OCI-LY7 (cell line): ENCODE data around the gene JAKMIP2. TPM values are rescaled to one million over a fixed set of nuclear protein-coding genes. Genes with fewer than 3 reads are reported as not detected.
A peak's percentile ranks its signal among the peaks of the same experiment; 100 is the strongest.

ENCODE experiments used
- BruUV-seq: library from RNA; stranded (reverse); fragments of 400-500 nt; replicated peaks from 2 replicates; lab custom pipeline; 2021; lab: Mats Ljungman, UMichigan
- CTCF ChIA-PET: fragments of 300-600 bp; sonication (Branson Sonifier 250); formaldehyde crosslinking; loops from one replicate; lab custom pipeline; 2022; ENCODE audit warnings: antibody characterized with exemption; ENCODE audit not compliant: unreplicated experiment; lab: Charles Lee
- POLR2A ChIA-PET: fragments of 300-600 bp; sonication (Branson Sonifier 250); formaldehyde crosslinking; loops from one replicate; lab custom pipeline; 2022; ENCODE audit warnings: antibody characterized with exemption; lab: Charles Lee
- DNase-seq: peaks from one replicate; pipeline ENCODE4 v3.0.0-alpha.2; 2015; ENCODE audit warnings: low spot score
- H2AFZ ChIP-seq: fragments of 200-600 bp; sonication (generic), shearing (Covaris generic); 2 replicates; pipeline ENCODE4 v1.6.1; 2014; ENCODE audit warnings: mild to moderate bottlenecking, antibody characterized with exemption, low read length, moderate library complexity
- H3K27ac ChIP-seq: fragments of 200-600 bp; sonication (generic); 2 replicates; pipeline ENCODE4 v1.5.1; 2014; ENCODE audit warnings: mixed run types, low read depth, mild to moderate bottlenecking, moderate library complexity, low read length, inconsistent platforms; ENCODE audit not compliant: poor library complexity, severe bottlenecking
- H3K36me3 ChIP-seq: fragments of 200-600 bp; sonication (generic); 2 replicates; pipeline ENCODE4 v1.6.1; 2014; ENCODE audit warnings: mild to moderate bottlenecking, antibody characterized with exemption, low read length, moderate library complexity, mixed read lengths; ENCODE audit not compliant: insufficient read depth
- H3K4me1 ChIP-seq: fragments of 200-600 bp; sonication (generic); 2 replicates; pipeline ENCODE4 v1.5.1; 2014; ENCODE audit warnings: mild to moderate bottlenecking, low read length; ENCODE audit not compliant: insufficient read depth, poor library complexity, severe bottlenecking
- H3K4me2 ChIP-seq: fragments of 200-600 bp; sonication (generic); 2 replicates; pipeline ENCODE4 v1.6.1; 2014; ENCODE audit warnings: mild to moderate bottlenecking, low read length
- H3K4me3 ChIP-seq: fragments of 200-600 bp; sonication (generic); 2 replicates; pipeline ENCODE4 v1.5.1; 2014; ENCODE audit warnings: mild to moderate bottlenecking, low read depth, low read length; ENCODE audit not compliant: poor library complexity, severe bottlenecking
- H3K79me2 ChIP-seq: fragments of 200-600 bp; sonication (generic); 2 replicates; pipeline ENCODE4 v1.6.1; 2016; ENCODE audit warnings: low read depth, mild to moderate bottlenecking, low read length, moderate library complexity, mixed read lengths; ENCODE audit not compliant: insufficient read depth
- H3K9me2 ChIP-seq: fragments of 200-600 bp; sonication (generic); 2 replicates; pipeline ENCODE4 v1.6.1; 2016; ENCODE audit warnings: mild to moderate bottlenecking, low read length, mixed read lengths; ENCODE audit not compliant: insufficient read depth
- H3K9me3 ChIP-seq: fragments of 200-600 bp; sonication (generic); 2 replicates; pipeline ENCODE4 v1.6.1; 2014; ENCODE audit warnings: mild to moderate bottlenecking, mixed run types, low read length, mixed read lengths
- H4K20me1 ChIP-seq: fragments of 200-600 bp; sonication (generic); 2 replicates; pipeline ENCODE4 v1.6.1; 2014; ENCODE audit warnings: mild to moderate bottlenecking, antibody characterized with exemption, low read length, moderate library complexity, mixed read lengths; ENCODE audit not compliant: insufficient read depth
- EZH2phosphoT487 ChIP-seq: fragments of 200-600 bp; sonication (generic); IDR thresholded peaks from 2 replicates; pipeline ENCODE4 v1.6.1; 2018; ENCODE audit warnings: low read depth, borderline replicate concordance, mild to moderate bottlenecking, mixed run types, antibody characterized with exemption, low read length, moderate library complexity, mixed read lengths
- intact Hi-C: fragments of 100-400 bp; cut with micrococcal nuclease; formaldehyde crosslinking; loops from one replicate; pipeline ENCODE4 v1.10.0; 2022; ENCODE audit not compliant: unreplicated experiment
- total RNA-seq, 2 experiments: library from RNA; depleted of rRNA in 1 of 2; stranded (reverse); fragments of >200 nt in 1 of 2; shearing (Covaris generic) in 1 of 2; gene quantifications; 2 replicates each; pipeline ENCODE4 v1.2.3, GENCODE V29; 2014 to 2022
- TF ChIP-seq, protein P1 (sequence below): fragments of 200-600 bp; sonication (generic); conservative IDR thresholded peaks from 2 replicates; pipeline ENCODE4 v1.5.1; 2014; ENCODE audit warnings: mild to moderate bottlenecking, antibody characterized with exemption, low read length, moderate library complexity, mixed read lengths

The JAKMIP2 gene
- total RNA-seq, 2 experiments from 2014 or later, result 4.0 to 14.5 TPM

DNA sequence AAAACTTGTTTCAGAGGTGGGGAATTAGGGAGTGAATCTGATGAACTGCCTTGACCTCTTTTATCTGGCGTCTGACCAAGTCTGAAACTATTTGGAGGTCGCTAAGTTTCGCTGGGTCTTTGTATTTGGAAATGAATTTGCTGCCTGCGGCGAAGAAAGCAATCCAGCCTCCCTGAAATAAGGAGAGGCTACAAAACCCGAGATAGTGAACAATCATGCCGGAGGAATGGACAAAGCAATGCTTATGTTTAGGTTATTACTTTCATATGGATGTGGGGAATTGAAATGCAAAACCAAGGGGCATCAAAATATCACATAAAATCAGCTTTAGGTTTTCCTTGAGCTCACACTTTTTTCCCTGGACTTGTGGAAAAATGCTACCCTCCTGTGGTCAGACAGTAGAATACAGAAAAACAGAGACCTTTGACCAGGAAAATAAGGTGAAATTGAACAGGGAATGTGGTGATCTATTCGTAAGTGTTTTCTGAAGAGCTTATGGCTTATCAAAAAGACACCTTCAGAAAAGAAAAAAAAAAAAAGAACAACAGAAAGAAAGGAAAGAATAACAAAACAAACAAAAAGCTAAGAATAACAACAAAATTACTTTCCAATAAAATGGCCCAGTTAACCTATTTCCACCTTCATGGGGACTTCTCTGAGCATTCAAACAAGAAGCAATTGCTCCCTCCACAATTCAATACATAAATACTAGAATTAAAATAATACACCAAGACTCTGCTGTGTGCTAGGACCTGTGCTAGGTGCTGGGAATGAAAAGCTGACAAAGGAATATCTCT is 204.1 kb downstream of the JAKMIP2 start:
- Histone ChIP-seq H3K4me1 (no peaks in the 10 kb centered on the region), H3K36me3 (no peaks in the 10 kb centered on the region), H3K79me2 (no peaks in the 10 kb centered on the region), H3K9me3 (no peaks in the 10 kb centered on the region), H3K9me2 (no peaks in the 10 kb centered on the region), H3K4me2 (no peak overlapping the region), H2AFZ (no peak overlapping the region), H4K20me1 (no peaks in the 10 kb centered on the region), H3K4me3 (no peak overlapping the region), H3K27ac (no peak overlapping the region)
- DNase-seq, result peak; percentile 19
- BruUV-seq, result no TSS peak
- intact Hi-C loops, result loop anchor here (2.0 kb wide), 1 partner anchor 124 kb away; no protein-coding TSS in a partner anchor
- POLR2A ChIA-PET, result interaction anchor here (1.0 kb wide), 1 partner anchor 19 kb away, joined by 4 read pairs; no protein-coding TSS in a partner anchor
- CTCF ChIA-PET, result no interaction called here
- TF ChIP-seq EZH2phosphoT487, result no peak
- TF ChIP-seq, protein P1, sequence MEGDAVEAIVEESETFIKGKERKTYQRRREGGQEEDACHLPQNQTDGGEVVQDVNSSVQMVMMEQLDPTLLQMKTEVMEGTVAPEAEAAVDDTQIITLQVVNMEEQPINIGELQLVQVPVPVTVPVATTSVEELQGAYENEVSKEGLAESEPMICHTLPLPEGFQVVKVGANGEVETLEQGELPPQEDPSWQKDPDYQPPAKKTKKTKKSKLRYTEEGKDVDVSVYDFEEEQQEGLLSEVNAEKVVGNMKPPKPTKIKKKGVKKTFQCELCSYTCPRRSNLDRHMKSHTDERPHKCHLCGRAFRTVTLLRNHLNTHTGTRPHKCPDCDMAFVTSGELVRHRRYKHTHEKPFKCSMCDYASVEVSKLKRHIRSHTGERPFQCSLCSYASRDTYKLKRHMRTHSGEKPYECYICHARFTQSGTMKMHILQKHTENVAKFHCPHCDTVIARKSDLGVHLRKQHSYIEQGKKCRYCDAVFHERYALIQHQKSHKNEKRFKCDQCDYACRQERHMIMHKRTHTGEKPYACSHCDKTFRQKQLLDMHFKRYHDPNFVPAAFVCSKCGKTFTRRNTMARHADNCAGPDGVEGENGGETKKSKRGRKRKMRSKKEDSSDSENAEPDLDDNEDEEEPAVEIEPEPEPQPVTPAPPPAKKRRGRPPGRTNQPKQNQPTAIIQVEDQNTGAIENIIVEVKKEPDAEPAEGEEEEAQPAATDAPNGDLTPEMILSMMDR, result peak; percentile 71

DNA sequence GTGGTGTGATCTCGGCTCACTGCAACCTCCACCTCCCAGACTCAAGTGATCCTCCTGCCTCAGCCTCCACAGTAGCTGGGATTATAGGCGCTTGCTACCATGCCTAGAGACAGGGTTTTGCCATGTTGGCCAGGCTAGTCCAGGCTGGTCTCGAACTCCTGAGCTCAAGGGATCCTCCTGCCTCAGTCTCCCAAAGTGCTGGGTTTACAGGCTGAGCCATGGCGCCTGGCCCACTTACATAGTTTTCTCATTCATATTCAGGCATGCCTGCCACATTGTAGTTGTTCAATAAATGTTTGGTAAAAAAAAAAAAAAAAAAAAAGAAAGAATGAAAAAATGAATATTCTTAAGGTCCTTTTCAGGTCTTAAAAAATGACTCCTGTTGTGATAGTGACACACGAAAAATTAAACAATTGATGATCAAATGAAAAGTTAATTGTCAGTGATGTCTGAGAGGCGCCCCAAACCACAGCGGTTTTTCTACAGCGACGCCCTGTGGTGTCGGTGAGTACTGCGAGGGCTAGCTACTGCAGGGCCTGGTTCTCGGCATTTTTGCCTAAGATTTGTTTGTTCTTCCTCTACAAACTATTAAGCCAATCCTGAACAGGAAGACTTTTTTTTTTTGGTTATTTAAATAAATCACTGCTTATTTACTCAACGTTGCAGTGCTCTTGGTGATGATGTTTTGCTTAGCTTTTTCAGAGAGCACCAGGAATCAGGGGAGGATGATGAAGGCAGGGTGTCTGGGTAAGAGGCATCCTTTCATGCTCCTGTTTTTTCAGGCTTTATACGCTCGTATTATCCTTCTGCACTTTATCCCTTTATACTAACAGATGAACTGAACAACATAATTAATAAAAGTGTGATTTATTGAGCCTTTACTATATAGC is 205.6 kb downstream of the JAKMIP2 start:
- Histone ChIP-seq H3K4me1 (no peaks in the 10 kb centered on the region), H3K4me2 (no peak overlapping the region), H3K27ac (no peak overlapping the region), H3K9me3 (no peaks in the 10 kb centered on the region), H4K20me1 (no peaks in the 10 kb centered on the region), H3K9me2 (no peaks in the 10 kb centered on the region), H3K4me3 (no peak overlapping the region), H3K36me3 (no peaks in the 10 kb centered on the region), H3K79me2 (no peaks in the 10 kb centered on the region), H2AFZ (no peak overlapping the region)
- DNase-seq, result no peak
- CTCF ChIA-PET, result no interaction called here
- no TSS peak for BruUV-seq
- intact Hi-C loops, result no loop called here
- TF ChIP-seq EZH2phosphoT487, result no peak
- TF ChIP-seq, protein P1, result peak; percentile 46
- POLR2A ChIA-PET, result interaction anchor here (0.7 kb wide), 1 partner anchor 115 kb away, joined by 5 read pairs; no protein-coding TSS in a partner anchor
